K562 (cell line): ENCODE data around the gene TNFSF13B. TPM values are rescaled to one million over a fixed set of nuclear protein-coding genes. Genes with fewer than 3 reads are reported as not detected.

Experiments used
- ATAC-seq: fragments of 200-7000 bp; cut with Tn5 transposase; 3 replicates; pipeline ENCODE4 v1.9.1; 2020; ENCODE audit warnings: moderate library complexity
- BruUV-seq: library from RNA; stranded (reverse); fragments of 400-500 nt; replicated peaks from 2 replicates; lab custom pipeline; 2021; lab: Mats Ljungman, UMichigan
- CTCF ChIA-PET: fragments of 300-600 bp; formaldehyde crosslinking; extraction: SDS; loops from one replicate; lab custom pipeline; 2021; ENCODE audit warnings: low intra/inter-chr PET ratio; lab: Yijun Ruan, JAX
- POLR2A ChIA-PET: fragments of 300-600, 350-650 bp; sonication (Branson Sonifier 250); formaldehyde crosslinking; extraction: SDS; loops from one replicate; lab custom pipeline; 2021; ENCODE audit warnings: antibody characterized with exemption, inconsistent platforms; lab: Yijun Ruan, JAX
- DNase-seq, 4 experiments: peaks; one replicate each; pipeline versions ENCODE4 v3.0.0 to v3.0.0-alpha.2; 2011 to 2018; ENCODE audit warnings: low spot score in 3 of 4, mixed read lengths in 3 of 4; ENCODE audit errors: extremely low read depth in 1 of 4
- FAIRE-seq: peaks from 2 replicates; lab custom pipeline; 2011; peaks lifted over from hg19 to GRCh38; lab: Jason Lieb, UNC
- H2AFZ ChIP-seq: 2 replicates; pipeline ENCODE4 v1.6.0; 2011; ENCODE audit warnings: low read depth, low read length, control low read depth, inconsistent platforms
- H3K27ac ChIP-seq: fragments of 200-600 bp; 3 replicates; pipeline ENCODE4 v1.8.0; 2011; ENCODE audit warnings: low read depth, mild to moderate bottlenecking, control low read depth, inconsistent platforms, low read length, moderate library complexity, mixed read lengths; ENCODE audit errors: extremely low read depth
- H3K27me3 ChIP-seq, 2 experiments: fragments of 300-600 bp in 1 of 2; 2 replicates in 1 of 2; 3 replicates in 1 of 2; pipeline versions ENCODE4 v1.6.0 to v1.8.0; 2011; ENCODE audit warnings: inconsistent platforms in 2 of 2, low read length in 2 of 2, mild to moderate bottlenecking in 1 of 2, mixed read lengths in 1 of 2, moderate library complexity in 1 of 2; ENCODE audit not compliant: control insufficient read depth in 2 of 2, insufficient read depth in 2 of 2
- H3K36me3 ChIP-seq: fragments of 300-600 bp; 3 replicates; pipeline ENCODE4 v1.8.0; 2011; ENCODE audit warnings: mild to moderate bottlenecking, low read length, inconsistent platforms; ENCODE audit not compliant: control insufficient read depth, insufficient read depth
- H3K4me1 ChIP-seq, 2 experiments: fragments of 200-600 bp in 1 of 2; replicated peaks in 1 of 2; 2 replicates in 1 of 2; 3 replicates in 1 of 2; pipeline versions ENCODE4 v1.5.1 to v1.8.0; 2011; ENCODE audit warnings: inconsistent platforms in 2 of 2, low read length in 2 of 2, mild to moderate bottlenecking in 1 of 2, mixed read lengths in 1 of 2, moderate library complexity in 1 of 2; ENCODE audit not compliant: control insufficient read depth in 2 of 2, insufficient read depth in 2 of 2
- H3K4me2 ChIP-seq: 2 replicates; pipeline ENCODE4 v1.6.1; 2011; ENCODE audit warnings: low read length, control low read depth, inconsistent platforms, mixed read lengths; ENCODE audit not compliant: insufficient read depth
- H3K4me3 ChIP-seq: fragments of 200-600 bp; sonication (generic), shearing (Covaris generic); 2 replicates; pipeline ENCODE4 v1.5.1; 2016; ENCODE audit warnings: control low read depth, inconsistent platforms
- H3K79me2 ChIP-seq: fragments of 200-600 bp; 3 replicates; pipeline ENCODE4 v1.8.0; 2011; ENCODE audit warnings: low read length, inconsistent platforms; ENCODE audit not compliant: control insufficient read depth, insufficient read depth
- H3K9ac ChIP-seq, 2 experiments: 2 replicates each; pipeline versions ENCODE4 v1.6.0 to v1.6.1; 2011; ENCODE audit warnings: low read depth in 2 of 2, low read length in 2 of 2, control low read depth in 1 of 2, inconsistent platforms in 1 of 2, mild to moderate bottlenecking in 1 of 2, mixed read lengths in 1 of 2; ENCODE audit not compliant: insufficient read depth in 1 of 2
- H3K9me1 ChIP-seq: one replicate; pipeline ENCODE4 v1.6.0; 2011; ENCODE audit warnings: inconsistent platforms, mild to moderate bottlenecking, low read length, moderate library complexity; ENCODE audit not compliant: control insufficient read depth, insufficient read depth
- H3K9me3 ChIP-seq: replicated peaks from 2 replicates; pipeline ENCODE4 v1.5.1; 2011; ENCODE audit warnings: low read depth, low read length, inconsistent platforms; ENCODE audit not compliant: control insufficient read depth, insufficient read depth
- H4K20me1 ChIP-seq: replicated peaks from 2 replicates; pipeline ENCODE4 v1.6.1; 2011; ENCODE audit warnings: low read length, inconsistent platforms, mixed read lengths; ENCODE audit not compliant: control insufficient read depth, insufficient read depth
- BACH1 ChIP-seq: fragments of 200-800 bp; sonication (Bioruptor generic); IDR thresholded peaks from 2 replicates; pipeline ENCODE4 v1.6.1; 2016; ENCODE audit warnings: missing genetic modification characterization, missing compliant biosample characterization
- BCOR ChIP-seq: fragments of 450-650 bp; IDR thresholded peaks from 2 replicates; pipeline ENCODE4 v1.6.1; 2016
- ELF1 ChIP-seq: fragments of 200-800 bp; sonication (Bioruptor generic); IDR thresholded peaks from 2 replicates; pipeline ENCODE4 v1.6.1; 2016; ENCODE audit warnings: missing genetic modification characterization, missing compliant biosample characterization
- ESRRB ChIP-seq: fragments of 250-450 bp; sonication (Bioruptor Pico); IDR thresholded peaks from 2 replicates; pipeline ENCODE4 v1.5.0; 2020; ENCODE audit warnings: mild to moderate bottlenecking, moderate library complexity, borderline replicate concordance
- ETS1 ChIP-seq: conservative IDR thresholded peaks from 2 replicates; pipeline ENCODE4 v1.6.1; 2011; ENCODE audit warnings: low read depth, mild to moderate bottlenecking, low read length; ENCODE audit not compliant: control insufficient read depth
- FOS ChIP-seq: IDR thresholded peaks from 3 replicates; pipeline ENCODE4 v1.6.1; 2011; ENCODE audit not compliant: insufficient read length; ENCODE audit errors: extremely low read depth
- HIVEP1 ChIP-seq: fragments of 250-450 bp; sonication (Bioruptor Pico); IDR thresholded peaks from 2 replicates; pipeline ENCODE4 v1.4.0; 2020; ENCODE audit warnings: mild to moderate bottlenecking
- HLTF ChIP-seq: fragments of 450-650 bp; IDR thresholded peaks from 2 replicates; pipeline ENCODE4 v1.6.1; 2016
- KLF6 ChIP-seq: fragments of 250-450 bp; sonication (Bioruptor Pico); IDR thresholded peaks from 2 replicates; pipeline ENCODE4 v1.4.0; 2020; ENCODE audit warnings: mild to moderate bottlenecking, moderate library complexity, borderline replicate concordance
- NBN ChIP-seq: fragments of 450-650 bp; IDR thresholded peaks from 2 replicates; pipeline ENCODE4 v1.6.1; 2016; ENCODE audit warnings: low read depth, mild to moderate bottlenecking
- NR1H2 ChIP-seq: sonication (generic); formaldehyde crosslinking; IDR thresholded peaks from 2 replicates; pipeline ENCODE4 v1.4.0; 2020; ENCODE audit warnings: mild to moderate bottlenecking, missing genetic modification reagents
- PYGO2 ChIP-seq: fragments of 450-650 bp; IDR thresholded peaks from 2 replicates; pipeline ENCODE4 v1.6.1; 2016; ENCODE audit warnings: mild to moderate bottlenecking, missing genetic modification characterization, moderate library complexity, missing compliant biosample characterization
- RAD21 ChIP-seq, 2 experiments: fragments of 250-450 bp in 1 of 2; fragments of 450-650 bp in 1 of 2; sonication (Bioruptor Pico) in 1 of 2; formaldehyde crosslinking in 1 of 2; IDR thresholded peaks in 1 of 2; conservative IDR thresholded peaks in 1 of 2; 2 replicates each; pipeline versions ENCODE4 v1.4.0 to v1.8.0; 2020 to 2022; ENCODE audit warnings: mild to moderate bottlenecking in 2 of 2, moderate library complexity in 1 of 2
- RB1 ChIP-seq: fragments of 450-650 bp; IDR thresholded peaks from 2 replicates; pipeline ENCODE4 v1.6.1; 2017; ENCODE audit warnings: low read depth, mild to moderate bottlenecking
- RBM17 ChIP-seq: fragments of 200-400 bp; formaldehyde crosslinking; IDR thresholded peaks from 2 replicates; pipeline ENCODE4 v1.6.1; 2017; ENCODE audit warnings: low read depth, mild to moderate bottlenecking, low read length, borderline replicate concordance
- THRAP3 ChIP-seq: fragments of 450-650 bp; IDR thresholded peaks from 2 replicates; pipeline ENCODE4 v1.6.1; 2016; ENCODE audit warnings: mild to moderate bottlenecking, inconsistent platforms, borderline replicate concordance
- USF1 ChIP-seq: sonication (generic); formaldehyde crosslinking; IDR thresholded peaks from 2 replicates; pipeline ENCODE4 v1.9.0; 2022; ENCODE audit warnings: mild to moderate bottlenecking, missing genetic modification reagents
- ZBED1 ChIP-seq: IDR thresholded peaks from 2 replicates; pipeline ENCODE4 v1.6.1; 2014
- ZNF143 ChIP-seq: sonication (generic); formaldehyde crosslinking; IDR thresholded peaks from 2 replicates; pipeline ENCODE4 v1.9.0; 2022; ENCODE audit warnings: mild to moderate bottlenecking, missing genetic modification reagents
- ZNF507 ChIP-seq: conservative IDR thresholded peaks from 2 replicates; pipeline ENCODE4 v1.6.1; 2017; ENCODE audit warnings: missing genetic modification characterization, missing compliant biosample characterization
- ZNF644 ChIP-seq: fragments of 200-800 bp; sonication (Bioruptor generic); IDR thresholded peaks from 2 replicates; pipeline ENCODE4 v1.6.1; 2016; ENCODE audit warnings: low read depth, missing genetic modification characterization, missing compliant biosample characterization
- ZNF717 ChIP-seq: fragments of 250-450 bp; sonication (Bioruptor Pico); IDR thresholded peaks from 2 replicates; pipeline ENCODE4 v1.5.0; 2021
- in situ Hi-C: fragments of 300-500 bp; cut with MboI; formaldehyde crosslinking; loops from 4 replicates; pipeline ENCODE4 v1.15.0; 2018; ENCODE audit warnings: inconsistent platforms, mixed read lengths
- intact Hi-C: fragments of 100-400 bp; cut with micrococcal nuclease; formaldehyde crosslinking; loops from 2 replicates; pipeline ENCODE4 v1.14.2; 2022
- polyA plus RNA-seq, 8 experiments: library from polyadenylated mRNA; depleted of rRNA in 4 of 8; stranded (reverse) in 5 of 8; unstranded in 3 of 8; fragments of >200 nt; fragmentation: Nextera tagmentation in 2 of 8; fragmentation: Illumina TruSeq in 1 of 8; extraction: Ambion mirVana in 2 of 8; extraction: Trizol in 1 of 8; gene quantifications; 2 replicates each; pipeline versions ENCODE4 v1.2.1 to v1.2.3, GENCODE V29; 2011 to 2014; ENCODE audit warnings: inconsistent platforms in 1 of 8, missing spikeins in 1 of 8
- total RNA-seq, 7 experiments: library from RNA; depleted of rRNA in 6 of 7; stranded (reverse); fragments of >200 nt in 6 of 7; fragmentation: Illumina TruSeq in 2 of 7; extraction: Trizol in 2 of 7; gene quantifications; 2 replicates each; pipeline versions ENCODE4 v1.2.1 to v1.2.3, GENCODE V29; 2011 to 2021; ENCODE audit warnings: low replicate concordance in 1 of 7

The TNFSF13B gene
- total and polyA plus RNA-seq, 9 of the 15 experiments (the other 6 are each of a cell fraction or from before 2014, with no cell fraction given), result 1.1 to 2.1 (median 1.5) TPM

- TF ChIP-seq ETS1 (no peak), NR1H2 (CRISPR knock-in tag) (no peak), ZNF143 (CRISPR knock-in tag) (no peak), RAD21 (CRISPR knock-in tag; conservative IDR thresholded peaks at IDR 0.05 in 1 of 2, IDR thresholded peaks at IDR 0.05 in 1 of 2) (peak; percentile 34 to 44; a peak in 2 of 4 replicates), USF1 (CRISPR knock-in tag) (no peak), ZNF644 (tag) (no peak)
Measured at GRCh38 chr13:108227651-108228272, 41.8 kb upstream of the TNFSF13B start (continued).

GRCh38 chr13:108230377-108230776 is 39.1 kb upstream of the TNFSF13B start:
- H3K9ac ChIP-seq, result no peak overlapping the region
- H3K27ac ChIP-seq, result no peak overlapping the region
- H3K79me2 ChIP-seq, result peaks cover 41% of the 10 kb centered on the region
- no peaks in the 10 kb centered on the region for H3K9me1 ChIP-seq
- BruUV-seq, result no TSS peak
- ATAC-seq (no peak), DNase-seq (no peak), FAIRE-seq (no peak)
- H3K36me3 ChIP-seq, result peaks cover 19% of the 10 kb centered on the region; the same call in 2 of the 3 replicates
- no peaks in the 10 kb centered on the region; a peak in 2 of 5 replicates for H3K4me1 ChIP-seq
- no peak overlapping the region for H3K4me2 ChIP-seq
- H4K20me1 ChIP-seq, result no peaks in the 10 kb centered on the region; the same call in 1 of the 2 replicates
- H3K27me3 ChIP-seq, result no peaks in the 10 kb centered on the region
- no peak overlapping the region for H2AFZ ChIP-seq
- H3K9me3 ChIP-seq, result no peaks in the 10 kb centered on the region
- in situ Hi-C loops, result no loop called here
- POLR2A ChIA-PET, result no interaction called here
- CTCF ChIA-PET, result no interaction called here
- intact Hi-C loops, result no loop called here
- H3K4me3 ChIP-seq, result no peak overlapping the region
- TF ChIP-seq HLTF, result no peak
- no peak for TF ChIP-seq BCOR
- TF ChIP-seq RBM17, result no peak
- TF ChIP-seq THRAP3, result no peak
- no peak for TF ChIP-seq ZBED1
- no peak for TF ChIP-seq KLF6
- TF ChIP-seq RB1, result no peak
- no peak for TF ChIP-seq ZNF507
- TF ChIP-seq BACH1, result no peak
- no peak for TF ChIP-seq NBN
- TF ChIP-seq ELF1 (tag), result no peak
- TF ChIP-seq ZNF717, result no peak
- no peak for TF ChIP-seq ESRRB (CRISPR knock-in tag)
- TF ChIP-seq HIVEP1, result no peak
- TF ChIP-seq FOS, result no peak
- no peak for TF ChIP-seq PYGO2
